RWPE2 (cell line): ENCODE results near the gene CDH6.

Experiments
- ATAC-seq: fragments of 200-7000 bp; cut with Tn5 transposase; 3 replicates; pipeline ENCODE4 v1.9.1; 2021; ENCODE audit warnings: low read depth
- DNase-seq: peaks from one replicate; pipeline ENCODE4 v3.0.0-alpha.2; 2020; ENCODE audit warnings: low spot score
- H3K27ac ChIP-seq: fragments of 450-650 bp; 2 replicates; pipeline ENCODE4 v1.5.1; 2017; ENCODE audit warnings: mild to moderate bottlenecking; ENCODE audit not compliant: poor library complexity, severe bottlenecking
- H3K27me3 ChIP-seq: fragments of 250-450 bp; sonication (Bioruptor Pico); 2 replicates; pipeline ENCODE4 v1.5.1; 2021; ENCODE audit warnings: mild to moderate bottlenecking, moderate library complexity; ENCODE audit not compliant: insufficient read depth, poor library complexity, severe bottlenecking
- H3K36me3 ChIP-seq: fragments of 250-450 bp; sonication (Bioruptor Pico); 2 replicates; pipeline ENCODE4 v1.5.1; 2020; ENCODE audit warnings: low read depth, mild to moderate bottlenecking, moderate library complexity
- H3K4me1 ChIP-seq: fragments of 250-450 bp; sonication (Bioruptor Pico); 2 replicates; pipeline ENCODE4 v1.5.1; 2021; ENCODE audit warnings: mild to moderate bottlenecking, moderate library complexity; ENCODE audit not compliant: insufficient read depth, poor library complexity, severe bottlenecking
- H3K4me3 ChIP-seq: fragments of 250-450 bp; sonication (Bioruptor Pico); 2 replicates; pipeline ENCODE4 v1.5.1; 2021; ENCODE audit warnings: mild to moderate bottlenecking, moderate library complexity; ENCODE audit not compliant: severe bottlenecking
- H3K9me3 ChIP-seq: fragments of 250-450 bp; sonication (Bioruptor Pico); 2 replicates; pipeline ENCODE4 v1.5.1; 2021; ENCODE audit warnings: mild to moderate bottlenecking, moderate library complexity; ENCODE audit not compliant: severe bottlenecking
- CTCF ChIP-seq: fragments of 450-650 bp; IDR thresholded peaks from one replicate; pipeline ENCODE4 v1.5.1; 2017; ENCODE audit warnings: mild to moderate bottlenecking, moderate library complexity; ENCODE audit not compliant: poor library complexity, severe bottlenecking

CDH6 gene

GRCh38 chr5:31303688-31304087 is 110.2 kb downstream of the CDH6 start:
- ATAC-seq (no peak), DNase-seq (no peak)
- Histone ChIP-seq H3K4me1 (no peaks in the 10 kb centered on the region), H3K4me3 (no peak overlapping the region), H3K9me3 (no peaks in the 10 kb centered on the region), H3K27ac (no peak overlapping the region), H3K27me3 (peaks cover 25% of the 10 kb centered on the region), H3K36me3 (no peaks in the 10 kb centered on the region)
- TF ChIP-seq CTCF, result no peak

GRCh38 chr5:31317665-31318064 is 124.2 kb downstream of the CDH6 start:
- Histone ChIP-seq H3K4me3 (no peak overlapping the region), H3K27ac (no peak overlapping the region), H3K36me3 (no peaks in the 10 kb centered on the region), H3K9me3 (no peaks in the 10 kb centered on the region), H3K27me3 (peaks cover 51% of the 10 kb centered on the region), H3K4me1 (no peaks in the 10 kb centered on the region)
- ATAC-seq (no peak), DNase-seq (no peak)
- TF ChIP-seq CTCF, result no peak

- Histone ChIP-seq H3K36me3 (no peaks in the 10 kb centered on the region), H3K4me3 (no peak overlapping the region), H3K27me3 (peaks cover 65% of the 10 kb centered on the region), H3K4me1 (no peaks in the 10 kb centered on the region), H3K9me3 (no peaks in the 10 kb centered on the region), H3K27ac (no peak overlapping the region)
- DNase-seq (no peak), ATAC-seq (no peak)
- no peak for TF ChIP-seq CTCF
Observed at GRCh38 chr5:31319335-31319734, 125.8 kb downstream of the CDH6 start.

- no peak for DNase-seq
- H3K27ac ChIP-seq, result no peak overlapping the region
- ATAC-seq, result no peak
- H3K4me3 ChIP-seq, result no peak overlapping the region
- peaks cover 46% of the 10 kb centered on the region for H3K27me3 ChIP-seq
- TF ChIP-seq CTCF, result no peak
- H3K4me1 ChIP-seq, result no peaks in the 10 kb centered on the region
- H3K36me3 ChIP-seq, result no peaks in the 10 kb centered on the region
- no peaks in the 10 kb centered on the region for H3K9me3 ChIP-seq
Observed at GRCh38 chr5:31322946-31323345, 129.5 kb downstream of the CDH6 start.

GRCh38 chr5:31324842-31325241 is 131.4 kb downstream of the CDH6 start:
- Histone ChIP-seq H3K36me3 (no peaks in the 10 kb centered on the region), H3K9me3 (no peaks in the 10 kb centered on the region), H3K27ac (no peak overlapping the region), H3K27me3 (peaks cover 35% of the 10 kb centered on the region), H3K4me1 (no peaks in the 10 kb centered on the region), H3K4me3 (no peak overlapping the region)
- ATAC-seq (no peak), DNase-seq (no peak)
- TF ChIP-seq CTCF, result no peak
